Activated CD8-positive, alpha-beta memory T cell treated with anti-CD3 and anti-CD28 coated beads for 48 hours (primary cell): ENCODE measurements around the gene TRIM14.
"Not testable (repeated sequence)": the region's sequence is repeated elsewhere in the genome, so short reads cannot be mapped to it uniquely, and the experiment has no call there.

Source experiments
- DNase-seq, 3 experiments: peaks; one replicate each; pipeline ENCODE4 v3.0.0-alpha.2; 2020; ENCODE audit warnings: low read depth in 2 of 3, low spot score in 2 of 3

The TRIM14 gene

DNA sequence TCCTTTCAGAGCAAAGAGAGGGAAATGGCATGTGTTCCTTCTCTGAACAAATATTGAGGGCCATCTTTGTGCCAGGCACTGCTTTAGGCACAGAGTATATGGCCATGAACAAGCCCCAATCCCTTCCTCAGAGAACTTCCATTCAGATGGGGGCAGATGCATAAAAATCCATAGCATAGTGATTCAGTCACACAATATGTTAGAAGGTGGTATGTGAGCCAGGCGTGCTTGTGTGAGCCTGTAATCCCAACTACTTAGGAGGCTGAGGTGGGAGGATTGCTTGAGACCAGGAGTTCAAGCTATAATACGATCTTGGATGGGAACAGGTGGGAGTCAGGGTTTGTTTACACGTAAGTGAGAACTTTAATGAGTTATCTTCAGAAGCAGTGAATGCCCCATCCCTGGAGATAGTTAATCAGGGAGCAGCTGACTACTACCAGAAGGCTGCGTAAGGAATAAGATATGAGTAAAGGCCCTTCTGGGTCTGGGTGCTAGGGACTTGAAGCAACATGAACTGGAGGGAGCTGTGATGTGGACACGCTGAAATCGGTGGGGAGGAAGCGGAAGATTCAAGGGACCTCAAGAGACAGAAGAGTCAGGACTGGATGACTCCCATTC, 35.3 kb downstream of the TRIM14 start:
- DNase-seq: no peak

DNA sequence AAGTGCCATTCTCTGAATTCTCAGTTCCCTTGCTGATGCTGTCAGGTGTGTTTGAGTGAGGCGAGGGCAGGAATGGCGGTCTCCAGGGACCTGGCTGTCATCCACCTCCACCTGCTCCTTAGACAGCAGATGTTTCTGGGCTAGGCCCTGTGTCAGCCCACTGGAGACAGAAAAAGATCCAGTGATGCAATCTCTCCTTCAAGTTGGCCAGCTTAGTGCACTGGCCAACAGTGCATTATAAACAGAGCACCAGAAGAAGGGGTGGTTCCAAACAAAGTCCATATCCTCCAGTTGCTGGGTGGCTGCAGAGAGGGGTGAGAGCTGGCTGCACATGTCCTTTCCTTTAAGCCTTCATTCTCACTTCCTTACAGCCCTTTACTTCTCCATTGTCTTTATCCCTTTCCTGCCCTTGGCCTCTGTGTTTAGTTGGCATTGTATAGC, 35.9 kb downstream of the TRIM14 start:
- no peak for DNase-seq

DNA sequence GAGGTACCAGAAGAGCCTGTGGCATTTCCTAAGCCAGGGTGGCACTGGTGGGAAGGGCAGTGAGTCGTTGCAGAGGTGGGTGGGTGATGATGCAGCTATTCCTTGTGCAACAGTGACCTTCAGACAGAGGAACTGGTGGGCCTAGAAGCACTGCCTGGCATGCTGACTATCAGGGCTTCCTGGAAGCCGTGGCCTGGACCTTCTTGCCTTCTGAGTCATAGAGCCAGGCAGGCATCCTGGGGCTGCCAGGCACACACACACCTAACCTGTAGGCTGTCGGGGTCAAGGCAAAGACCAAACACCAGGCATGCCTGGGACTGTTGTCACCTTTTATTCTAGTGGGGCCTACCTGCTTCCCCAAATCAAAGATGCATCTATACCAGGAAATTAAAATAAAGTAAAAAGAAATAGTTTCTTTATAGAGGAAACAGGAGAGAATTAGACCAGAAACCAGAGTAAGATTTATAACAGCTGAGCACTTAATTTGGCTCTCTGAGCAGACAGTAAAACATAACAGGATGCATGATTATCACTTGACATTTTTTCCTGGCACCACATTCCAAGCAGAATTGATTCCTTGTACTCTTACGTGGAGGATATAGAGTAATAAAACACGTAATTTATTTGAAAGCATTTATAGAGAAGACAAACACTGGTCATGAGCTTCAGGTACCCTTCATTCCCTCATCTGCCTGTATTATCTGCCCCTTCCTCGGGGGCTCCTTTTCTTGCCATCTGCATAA, 37.4 kb downstream of the TRIM14 start:
- DNase-seq: peak in 1 of 3 experiments; percentile 28

DNA sequence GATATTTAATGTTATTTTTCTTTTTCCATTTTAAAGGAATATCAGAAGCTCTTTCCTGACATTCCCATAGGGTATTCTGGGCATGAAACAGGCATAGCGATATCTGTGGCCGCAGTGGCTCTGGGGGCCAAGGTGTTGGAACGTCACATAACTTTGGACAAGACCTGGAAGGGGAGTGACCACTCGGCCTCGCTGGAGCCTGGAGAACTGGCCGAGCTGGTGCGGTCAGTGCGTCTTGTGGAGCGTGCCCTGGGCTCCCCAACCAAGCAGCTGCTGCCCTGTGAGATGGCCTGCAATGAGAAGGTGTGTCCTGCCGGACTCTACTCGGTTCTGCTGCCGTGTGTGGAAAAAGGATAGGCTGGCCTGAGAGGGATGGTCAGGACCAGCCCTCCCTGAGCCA, 38.2 kb downstream of the TRIM14 start:
- no peak for DNase-seq

DNA sequence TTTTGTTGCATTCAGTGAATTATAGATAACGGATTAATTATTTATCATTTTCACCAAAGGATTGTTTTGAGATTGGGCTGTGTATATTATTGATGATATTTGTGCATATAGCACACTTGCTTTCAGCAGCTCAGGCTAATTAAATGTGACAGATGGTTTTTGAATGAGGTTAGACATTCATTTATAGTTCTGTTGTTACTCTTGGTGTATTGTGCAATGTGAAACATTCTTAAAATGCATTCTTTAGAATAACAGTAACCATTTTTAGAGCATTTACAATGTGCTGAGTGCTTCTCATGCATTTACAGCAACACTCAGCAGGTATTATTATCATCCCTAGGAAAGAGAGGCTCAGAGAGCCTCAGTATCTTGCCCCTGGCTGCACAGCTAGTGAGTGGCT, 38.7 kb downstream of the TRIM14 start:
- DNase-seq: no peak

DNA sequence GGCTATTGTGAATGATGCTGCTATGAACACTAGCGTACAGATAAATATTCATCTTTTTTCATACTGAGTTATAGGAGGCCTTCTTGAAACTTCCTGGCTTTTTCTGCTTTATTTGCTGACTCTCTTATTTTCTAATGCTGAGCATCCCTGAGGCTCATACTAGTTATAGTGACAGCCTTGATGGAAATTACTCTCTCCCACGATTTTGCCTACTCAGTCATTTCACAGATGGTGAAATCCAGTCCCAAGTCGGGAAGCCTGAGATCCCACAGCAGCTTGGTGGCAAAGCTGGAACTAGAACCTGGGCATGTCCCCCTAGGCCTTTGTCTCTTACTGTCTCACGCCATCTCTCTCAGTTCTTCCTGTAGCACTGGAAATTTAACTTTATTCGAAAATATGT, 40.1 kb downstream of the TRIM14 start:
- DNase-seq: no peak

DNA sequence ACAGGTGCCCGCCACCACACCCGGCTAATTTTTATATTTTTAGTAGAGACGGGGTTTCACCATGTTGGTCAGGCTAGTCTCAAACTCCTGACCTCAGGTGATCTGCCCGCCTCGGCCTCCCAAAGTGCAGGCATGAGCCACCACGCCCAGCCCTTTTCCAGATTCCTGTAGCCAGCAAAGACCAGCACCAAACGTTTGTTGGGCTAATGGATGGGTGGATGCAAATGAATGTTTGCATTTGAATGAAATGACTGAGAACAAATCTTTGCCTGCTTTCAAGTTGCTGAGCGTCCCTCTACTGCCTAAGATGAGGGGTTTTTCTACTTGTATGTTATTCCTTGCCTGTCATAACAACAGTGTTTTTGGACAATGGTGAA, 42.5 kb downstream of the TRIM14 start:
- DNase-seq: not testable (repeated sequence)

DNA sequence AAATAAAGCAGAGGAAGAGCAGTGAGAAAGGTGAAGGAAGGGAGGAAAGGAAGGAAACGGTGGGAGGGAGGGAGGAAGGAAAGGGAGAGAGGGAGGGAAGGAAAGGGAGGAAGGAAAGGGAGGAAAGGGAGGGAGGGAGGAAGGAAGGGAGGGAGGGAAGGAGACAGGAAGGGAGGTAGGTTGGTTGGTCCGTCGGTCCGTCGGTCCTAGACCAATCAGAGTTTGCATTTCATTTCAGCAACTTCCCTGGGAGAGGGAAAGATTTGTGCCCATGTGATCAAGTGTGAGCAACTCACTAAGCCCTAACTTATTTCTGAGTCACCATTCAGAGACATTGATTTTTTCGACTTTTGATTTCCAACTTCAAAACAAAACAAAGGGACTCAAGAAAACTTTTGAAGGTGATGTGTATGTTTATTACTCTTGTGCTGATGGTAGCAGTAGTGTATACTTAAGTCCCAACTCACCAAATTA, 43.7 kb downstream of the TRIM14 start:
- DNase-seq: no peak

GRCh38 chr9:98074115-98074990, 44.7 kb downstream of the TRIM14 start:
- peak; percentile 20 to 53 (median 32) for DNase-seq

DNA sequence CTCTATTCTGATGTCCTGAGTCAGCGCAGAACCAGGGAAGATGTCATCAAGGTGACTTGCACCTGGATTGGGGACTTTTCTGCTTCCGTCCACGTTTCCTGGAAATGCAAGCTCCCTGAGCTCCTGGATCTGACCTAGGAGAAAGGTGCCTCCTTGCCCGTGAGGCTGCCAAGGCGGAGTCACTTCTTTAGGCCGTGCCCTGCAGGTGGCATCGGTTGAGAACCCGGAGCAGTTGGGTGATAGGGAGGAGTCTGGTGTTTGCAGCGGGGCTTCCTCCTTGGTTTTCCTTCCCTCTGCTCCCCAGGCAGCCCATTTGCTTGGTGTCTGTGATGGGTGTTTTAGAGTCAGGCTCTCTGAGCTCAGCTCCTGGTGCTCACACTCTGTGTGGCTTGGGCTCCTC, 47.3 kb downstream of the TRIM14 start:
- DNase-seq: no peak

DNA sequence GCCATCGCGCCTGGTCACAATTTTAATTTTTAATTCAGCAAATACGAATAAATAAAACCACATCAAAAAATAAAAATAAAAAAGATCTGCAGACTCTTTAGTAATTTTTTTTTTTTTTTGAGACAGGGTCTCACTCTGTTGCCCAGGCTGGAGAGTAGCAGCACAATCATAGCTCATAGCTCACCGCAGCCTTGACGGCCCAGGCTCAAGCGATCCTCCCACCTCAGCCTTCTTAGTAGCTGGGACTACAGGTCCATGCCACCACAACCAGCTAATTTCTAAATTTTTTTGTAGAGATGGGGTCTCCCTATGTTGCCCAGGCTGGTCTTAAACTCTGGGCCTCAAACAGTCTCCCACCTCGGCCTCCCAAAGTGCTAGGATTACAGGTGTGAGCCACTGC, 48.3 kb downstream of the TRIM14 start:
- DNase-seq: no peak

DNA sequence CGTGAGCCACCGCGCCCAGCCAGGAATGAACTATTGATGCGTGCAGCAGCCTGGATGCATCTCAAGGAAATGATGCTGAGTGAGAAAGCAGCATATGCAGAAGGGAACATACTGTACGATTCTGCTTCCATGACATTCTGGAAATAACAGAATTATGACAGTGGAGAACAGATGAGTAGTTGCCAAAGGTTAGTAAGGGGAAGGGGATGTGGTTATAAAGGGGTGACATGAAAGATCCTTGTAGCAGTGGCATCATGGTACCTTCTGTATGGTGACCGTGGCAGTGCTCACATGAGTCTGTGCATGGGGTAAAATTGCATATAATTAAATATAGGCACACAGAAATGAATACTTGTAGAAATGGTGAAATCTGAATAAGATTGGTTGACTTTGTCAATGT, 49.5 kb downstream of the TRIM14 start:
- no peak for DNase-seq

DNA sequence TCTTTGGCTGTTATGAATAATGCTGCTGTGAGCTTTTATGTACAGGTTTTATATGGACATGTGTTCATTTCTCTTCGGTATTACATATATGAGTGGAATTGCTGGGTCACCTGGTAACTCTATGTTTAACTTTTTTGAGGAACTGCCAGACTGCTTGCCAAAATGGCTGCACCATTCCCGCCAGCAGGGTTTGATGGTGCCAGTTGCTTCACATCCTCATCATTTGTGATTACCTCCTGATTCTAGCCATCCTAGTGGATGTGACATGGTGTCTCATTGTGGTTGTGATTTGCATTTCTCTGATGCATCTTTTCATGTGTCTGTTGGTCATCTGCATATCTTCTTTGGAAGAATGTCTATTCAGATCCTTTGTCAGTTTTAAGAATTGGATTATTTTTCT, 51.8 kb downstream of the TRIM14 start:
- no peak for DNase-seq

DNA sequence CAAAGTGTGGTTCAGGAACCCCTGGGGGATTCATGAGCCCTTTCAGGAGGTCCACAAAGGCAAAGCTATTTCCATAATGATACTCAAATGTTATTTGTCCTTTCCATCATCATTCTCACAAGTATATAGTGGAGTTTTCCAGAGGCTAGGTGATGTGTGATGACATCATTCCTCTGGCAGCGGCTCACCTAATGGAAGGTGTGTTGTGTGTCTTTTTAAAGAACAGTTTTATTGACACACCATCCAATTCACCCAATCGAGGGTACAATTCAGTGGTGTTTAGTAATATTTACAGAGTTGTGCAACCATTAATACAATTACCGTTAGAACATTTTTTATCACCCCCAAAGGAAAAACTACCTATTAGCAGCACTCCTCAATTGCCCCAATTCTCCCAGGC, 52.8 kb downstream of the TRIM14 start:
- DNase-seq: no peak

DNA sequence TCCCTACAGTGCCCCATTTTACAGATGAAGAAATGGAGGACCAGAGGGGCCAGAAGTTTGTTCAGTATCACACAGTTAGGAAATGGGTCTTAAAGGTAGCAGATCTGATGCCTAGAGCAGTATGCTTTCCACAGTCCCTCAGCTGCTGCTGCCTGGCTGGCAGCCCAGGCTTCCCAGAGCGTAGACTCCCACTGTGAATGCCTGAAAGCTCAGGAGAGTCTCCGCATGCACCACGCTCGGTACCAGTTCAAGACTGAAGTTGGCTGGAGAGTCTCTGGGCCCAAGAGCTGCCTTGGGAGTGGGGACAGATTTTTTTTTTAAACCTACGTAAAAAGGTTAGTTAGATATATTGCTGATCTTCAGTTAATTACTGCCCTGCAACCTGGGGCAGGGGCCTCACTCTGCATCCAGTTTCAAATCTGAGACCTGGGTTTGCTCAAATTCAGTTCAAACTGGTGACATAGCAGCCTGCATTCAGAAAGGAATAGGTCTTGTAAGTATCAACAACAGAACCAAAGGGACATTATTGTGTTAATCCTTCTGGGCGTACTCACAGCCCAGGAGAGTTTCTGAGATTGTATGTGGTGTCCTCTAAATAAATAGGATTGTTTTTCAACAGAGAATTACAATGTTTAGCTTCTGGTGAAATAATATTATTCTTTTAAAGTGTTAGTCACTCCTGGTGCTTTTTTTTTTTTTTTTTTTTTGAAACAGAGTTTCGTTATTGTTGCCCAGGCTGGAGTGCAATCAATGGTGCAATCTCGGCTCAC, 54.2 kb downstream of the TRIM14 start:
- DNase-seq: no peak

- no peak for DNase-seq
Measured at GRCh38 chr9:98062161-98062560, 56.9 kb downstream of the TRIM14 start.

- DNase-seq: no peak
Measured at GRCh38 chr9:98057138-98057799, 61.8 kb downstream of the TRIM14 start.

DNA sequence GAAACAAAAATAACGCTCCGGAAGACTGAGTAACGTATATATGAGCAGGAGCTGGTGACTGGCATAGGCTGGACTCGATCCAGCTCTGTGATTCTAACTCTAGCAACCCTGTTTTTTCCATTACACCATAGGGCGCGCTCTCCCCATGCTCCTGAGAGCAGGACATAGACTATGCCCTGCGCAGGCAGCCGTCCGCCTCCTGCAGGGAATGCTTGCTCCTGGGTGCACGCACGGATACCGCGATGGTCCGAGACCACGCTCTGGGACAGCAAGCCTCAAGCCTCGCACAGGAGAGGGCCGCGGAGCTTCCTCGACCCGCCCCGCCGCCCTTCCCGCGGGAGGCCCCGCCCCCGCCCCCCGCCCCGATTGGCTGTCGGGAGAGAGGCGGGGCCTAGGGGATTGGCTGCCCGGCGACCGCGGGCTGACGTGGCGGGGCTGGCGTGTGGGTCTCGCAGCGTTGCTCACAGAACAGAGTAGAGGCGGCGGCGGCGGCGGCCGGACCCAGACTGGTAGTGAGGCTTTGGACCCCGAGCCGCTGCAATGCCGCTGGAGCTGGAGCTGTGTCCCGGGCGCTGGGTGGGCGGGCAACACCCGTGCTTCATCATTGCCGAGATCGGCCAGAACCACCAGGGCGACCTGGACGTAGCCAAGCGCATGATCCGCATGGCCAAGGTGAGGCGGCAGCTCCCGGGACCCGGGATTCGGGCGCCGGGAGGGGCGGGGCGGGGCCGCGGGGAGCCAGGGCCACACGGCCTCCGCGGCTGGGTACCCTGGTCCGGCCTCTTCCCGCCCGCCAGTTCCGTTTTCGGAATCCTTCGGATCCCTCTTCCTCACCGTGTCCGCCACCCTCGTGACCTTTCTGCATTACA, 62.5 kb downstream of the TRIM14 start, which contains the start of gene NANS:
NANS (plus strand) TSS at position 464 of the 869 bp plus-strand sequence; CDS start at position 541, 77 bp downstream.
- DNase-seq: peak; percentile 80 to 85 (median 84)

GRCh38 chr9:98054376-98054951, 64.6 kb downstream of the TRIM14 start:
- DNase-seq: no peak
